GM21619 (cell line): Measurements from ENCODE around the gene SCAF11.

Experiments
- ATAC-seq: cut with Tn5 transposase; IDR thresholded peaks from one replicate; pipeline ENCODE4 v1.9.1; 2021; ENCODE audit not compliant: unreplicated experiment

Gene SCAF11

GRCh38 chr12:45933504-45933903 lies 56.9 kb downstream of the SCAF11 start:
- ATAC-seq: no peak

GRCh38 chr12:45930369-45930768 lies 60.0 kb downstream of the SCAF11 start:
- ATAC-seq: no peak

DNA sequence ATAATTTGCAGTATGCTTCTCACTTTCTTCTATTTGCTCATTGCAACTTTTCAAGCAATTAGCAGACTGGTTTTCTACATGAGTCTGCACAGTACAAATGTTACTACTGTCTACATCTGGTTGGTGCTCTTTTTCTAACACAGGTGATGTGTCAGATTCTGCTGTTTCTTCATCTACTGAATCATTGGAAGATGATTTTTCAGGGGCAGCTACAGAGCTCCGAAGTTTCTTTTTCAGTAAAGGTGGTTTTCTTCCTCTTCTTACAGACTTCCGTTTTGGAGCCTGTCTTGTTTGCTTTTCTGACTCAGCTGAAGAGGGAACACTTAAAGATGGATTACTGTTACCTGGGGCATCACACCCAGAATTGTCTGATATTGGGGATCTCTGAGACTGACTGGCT lies 62.1 kb downstream of the SCAF11 start:
- ATAC-seq: no peak

GRCh38 chr12:45918818-45919217 lies 71.6 kb downstream of the SCAF11 start:
- ATAC-seq: no peak

DNA sequence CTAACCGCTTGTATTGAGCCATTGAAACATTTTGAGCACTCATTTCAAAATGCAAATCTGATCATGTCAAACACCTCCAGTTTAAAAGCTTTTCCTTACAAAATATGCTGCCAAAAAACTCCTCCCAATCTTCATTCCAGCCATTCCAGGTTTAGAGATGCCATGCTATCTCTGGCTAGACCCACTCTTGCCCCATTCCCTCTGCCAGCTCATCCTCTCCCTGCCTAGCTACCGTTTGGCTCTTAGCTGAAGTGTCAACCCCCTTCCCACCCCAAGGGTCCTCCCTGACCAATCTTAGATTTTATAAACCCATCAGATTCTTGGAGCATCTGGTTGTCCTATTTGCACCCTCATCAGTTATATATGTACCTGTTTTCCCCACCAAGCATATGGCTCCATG lies 75.0 kb downstream of the SCAF11 start:
- ATAC-seq: no peak

GRCh38 chr12:45914090-45914489 lies 76.3 kb downstream of the SCAF11 start:
- ATAC-seq: no peak

DNA sequence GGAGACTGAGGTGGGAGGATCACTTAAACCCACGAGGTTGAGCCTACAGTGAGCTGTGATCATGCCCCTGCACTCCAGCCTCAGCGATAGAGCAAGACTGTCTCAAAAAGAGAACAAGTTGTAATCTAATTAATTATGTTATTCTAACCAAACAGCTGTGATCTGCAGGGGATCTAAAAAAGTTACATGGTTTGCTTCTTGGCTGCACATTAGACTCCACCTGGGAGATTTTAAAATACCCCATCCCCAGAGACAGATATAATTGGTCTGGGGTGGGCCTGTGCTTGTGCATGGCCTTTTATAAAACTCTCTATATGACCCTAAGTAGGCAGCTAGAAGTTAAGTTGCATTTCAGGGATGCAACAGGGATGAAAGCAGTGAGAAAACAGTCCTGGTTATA lies 76.7 kb downstream of the SCAF11 start:
- ATAC-seq: no peak

DNA sequence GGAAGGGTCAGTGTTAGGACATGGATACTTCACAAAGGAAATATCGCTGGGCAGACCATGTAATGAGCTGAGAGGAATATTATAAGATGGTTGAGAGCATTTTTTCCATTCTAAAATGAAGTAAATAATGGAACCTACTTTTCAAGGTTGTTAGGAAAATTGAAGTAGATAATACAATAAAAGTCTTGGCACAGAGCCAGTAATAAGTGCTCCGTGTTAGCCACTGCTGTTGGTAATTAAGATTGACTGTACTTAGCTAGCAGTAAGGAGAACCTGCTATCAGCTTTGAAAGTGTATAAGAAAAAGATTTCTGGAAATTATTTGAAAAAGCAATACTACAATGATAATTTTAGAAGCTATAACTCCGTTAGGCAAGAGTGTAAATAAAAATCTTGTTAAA lies 77.6 kb downstream of the SCAF11 start:
- no peak for ATAC-seq

- ATAC-seq: no peak
Observed at GRCh38 chr12:45909041-45909713, 81.2 kb downstream of the SCAF11 start.

- ATAC-seq: peak; percentile 85
Observed at GRCh38 chr12:45907955-45908354, 82.4 kb downstream of the SCAF11 start.

GRCh38 chr12:45898094-45898493 lies 92.3 kb downstream of the SCAF11 start:
- no peak for ATAC-seq

GRCh38 chr12:45895961-45896360 lies 94.4 kb downstream of the SCAF11 start:
- ATAC-seq: no peak

DNA sequence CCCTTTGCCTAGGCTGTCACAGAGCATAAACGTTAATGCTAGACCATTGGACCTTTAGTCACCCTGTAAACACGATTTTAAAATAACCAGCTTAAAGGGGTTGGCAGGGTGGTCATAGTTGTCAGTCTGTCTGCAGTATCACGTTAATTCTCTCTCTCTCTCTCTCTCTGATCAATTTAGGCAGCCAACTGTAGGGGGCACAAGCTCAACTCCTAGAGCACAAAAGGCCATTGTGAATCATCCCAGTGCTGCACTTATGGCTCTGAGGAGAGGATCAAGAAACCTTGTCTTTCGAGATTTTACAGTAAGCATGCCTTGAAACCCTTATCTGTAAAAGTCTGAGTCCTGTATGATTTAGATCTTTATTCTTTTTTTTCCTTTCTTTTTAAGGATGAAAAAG lies 97.1 kb downstream of the SCAF11 start:
- ATAC-seq: no peak

DNA sequence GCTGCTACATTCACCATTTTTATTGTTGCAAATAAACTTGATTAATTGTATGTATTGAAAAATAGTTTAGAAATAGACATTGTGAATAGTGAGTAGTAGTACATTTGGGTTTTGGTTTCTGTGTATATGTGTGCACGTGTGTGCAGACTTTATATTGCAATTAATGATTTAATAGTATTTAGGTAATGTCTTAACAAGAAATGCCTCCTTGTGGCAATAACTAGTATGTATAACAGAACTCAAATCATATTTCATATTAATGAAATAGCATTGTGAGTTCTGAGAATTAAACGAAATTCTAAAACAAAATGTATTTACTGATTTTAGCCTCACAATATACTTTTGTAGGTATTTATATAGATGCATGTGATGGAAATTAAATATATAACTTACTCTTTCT lies 100.1 kb downstream of the SCAF11 start:
- no peak for ATAC-seq

GRCh38 chr12:45887544-45887943 lies 102.8 kb downstream of the SCAF11 start:
- no peak for ATAC-seq

DNA sequence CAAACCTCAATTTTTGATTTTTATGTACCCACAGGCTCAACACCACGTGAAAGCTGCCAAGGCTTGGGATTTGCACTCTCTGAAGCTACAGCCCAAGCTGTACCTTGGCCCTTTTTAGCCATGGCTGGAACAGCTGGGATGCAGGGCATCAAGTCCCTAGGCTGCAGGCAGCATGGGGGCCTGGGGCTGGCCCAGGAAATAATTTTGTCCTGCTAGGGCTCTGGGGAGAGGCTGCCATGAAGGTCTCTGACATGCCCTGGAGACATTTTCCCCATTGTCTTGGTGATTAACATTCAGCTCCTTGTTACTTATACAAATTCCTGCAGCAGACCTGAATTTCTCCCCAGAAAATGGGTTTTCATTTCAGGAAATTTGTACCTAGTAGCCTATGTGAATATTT lies 103.7 kb downstream of the SCAF11 start:
- no peak for ATAC-seq

GRCh38 chr12:45883187-45883586 lies 107.2 kb downstream of the SCAF11 start:
- ATAC-seq: no peak

DNA sequence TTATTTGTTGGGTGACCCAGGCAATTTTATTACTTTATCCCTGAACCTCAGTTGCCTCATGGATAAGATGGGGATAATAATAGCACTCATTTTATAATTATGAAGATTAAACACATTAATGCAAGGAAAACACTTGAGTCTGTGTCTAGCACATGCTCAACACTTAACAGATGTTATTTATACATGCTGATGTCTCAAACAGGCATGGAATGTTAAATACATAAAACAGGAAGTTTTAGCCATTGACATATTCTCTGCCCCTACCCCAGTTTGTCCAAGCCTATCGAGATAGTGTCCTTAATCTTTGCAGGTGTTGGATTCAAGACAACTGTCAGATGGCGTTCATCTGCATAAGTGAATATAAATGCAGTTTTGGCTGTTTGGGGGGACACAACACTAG lies 109.8 kb downstream of the SCAF11 start:
- ATAC-seq: no peak

DNA sequence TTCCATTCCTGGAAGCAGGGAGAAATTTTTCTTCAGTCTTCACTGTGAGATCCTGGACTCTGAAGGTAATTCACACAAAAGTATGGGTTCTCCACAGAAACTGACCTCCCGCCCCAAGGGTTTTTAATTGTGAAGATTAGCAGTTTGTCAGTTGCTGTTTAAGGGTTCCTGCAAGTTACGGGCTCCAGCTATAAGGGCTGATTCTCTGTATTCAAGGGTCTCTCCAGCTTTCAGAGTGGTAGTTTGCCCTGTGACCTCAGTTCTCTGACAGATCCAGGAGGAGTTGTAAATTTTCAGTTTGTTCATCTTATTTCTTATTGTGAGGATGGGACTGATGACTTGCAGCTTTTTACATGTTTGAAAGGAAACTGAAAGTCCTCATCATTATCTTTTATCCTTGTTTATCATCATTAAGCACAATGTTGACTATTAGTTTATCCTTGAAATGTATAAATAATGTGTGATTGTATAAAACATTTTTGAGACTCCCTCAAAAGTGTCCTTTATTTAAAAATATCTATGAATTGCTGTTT lies 110.9 kb downstream of the SCAF11 start:
- ATAC-seq: no peak

DNA sequence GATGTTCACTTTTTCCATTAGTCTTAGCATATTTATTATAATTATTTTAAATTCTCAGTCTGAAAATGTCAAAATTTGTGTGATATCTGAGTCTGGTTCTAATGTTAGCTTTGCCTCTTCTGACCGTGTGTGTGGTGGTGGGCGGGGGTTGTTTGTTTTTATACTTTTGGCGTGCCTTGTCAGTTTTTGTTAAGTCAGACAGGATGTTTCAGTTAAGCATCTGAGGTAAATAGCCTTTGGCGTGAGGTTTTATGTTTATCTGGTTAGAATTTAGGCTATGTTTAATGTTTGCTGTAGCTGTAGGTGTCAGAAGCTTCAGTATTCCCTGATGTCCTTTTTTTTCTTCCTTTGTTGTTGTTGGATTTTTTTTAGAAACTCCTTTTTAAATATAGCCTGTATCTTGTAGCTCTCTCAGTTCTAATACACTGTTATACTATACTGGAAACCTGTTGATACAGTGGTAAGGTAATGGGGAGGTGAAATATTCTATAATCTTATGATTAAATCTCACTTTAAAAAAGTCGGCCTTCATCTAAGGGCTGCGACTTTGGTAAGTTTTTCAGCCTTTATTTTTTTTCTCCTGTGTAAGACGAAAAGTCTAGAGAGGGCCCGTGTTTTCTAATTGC lies 111.6 kb downstream of the SCAF11 start:
- no peak for ATAC-seq

- no peak for ATAC-seq
Observed at GRCh38 chr12:45877069-45877468, 113.3 kb downstream of the SCAF11 start.

DNA sequence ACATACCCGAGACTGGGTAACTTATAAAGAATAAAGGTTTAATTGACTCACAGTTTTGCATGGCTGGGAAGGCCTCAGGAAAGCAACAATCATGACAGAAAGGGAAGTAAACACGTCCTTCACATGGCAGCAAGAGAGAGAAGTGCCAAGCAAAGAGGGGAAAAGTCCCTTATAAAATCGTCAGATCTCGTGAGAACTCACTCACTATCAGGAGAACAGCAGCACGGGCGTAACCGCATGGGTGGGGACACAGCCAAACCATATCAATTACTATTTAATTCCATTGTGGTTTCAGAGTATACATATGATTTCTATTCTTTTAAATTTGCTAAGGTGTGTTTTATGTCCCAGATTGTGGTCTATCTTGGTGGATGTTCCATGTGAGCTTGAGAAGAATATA lies 117.9 kb downstream of the SCAF11 start:
- ATAC-seq: no peak
